ENCODE measurements around the gene DHRS3. TPM values are rescaled to one million over a fixed set of nuclear protein-coding genes. Genes with fewer than 3 reads are reported as not detected.

The DHRS3 gene
- total RNA-seq, 4 donors from 2014 or later = 115 to 211 (median 186) TPM

DNA sequence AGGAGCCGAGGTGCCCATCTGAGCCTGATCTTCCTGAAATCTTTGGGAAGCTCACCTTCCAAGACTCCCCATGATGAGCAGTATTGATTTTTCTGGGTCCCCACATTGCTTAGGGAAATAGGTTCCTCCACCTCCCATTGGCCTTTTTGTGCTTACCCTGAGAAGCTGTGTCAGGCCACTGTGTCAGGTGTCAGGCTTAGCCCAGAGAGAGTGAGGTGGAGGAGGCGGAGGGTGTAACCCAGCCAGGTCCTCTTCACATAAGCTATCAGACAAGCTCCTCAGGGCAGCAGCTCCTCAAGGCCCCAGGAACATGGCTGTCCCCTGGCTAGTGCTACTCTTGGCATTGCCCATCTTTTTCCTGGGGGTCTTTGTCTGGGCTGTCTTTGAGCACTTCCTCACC lies 26.2 kb upstream of the DHRS3 start:
- Histone ChIP-seq H3K4me1 (no peaks in the 10 kb centered on the region), H3K9me3 (peaks cover 0 to 21% (median 0%) of the 10 kb centered on the region in 3 donors), H3K4me3 (no peak overlapping the region), H3K27ac (no peak overlapping the region), H3K36me3 (no peaks in the 10 kb centered on the region), H3K27me3 (no peaks in the 10 kb centered on the region)
- 100% methylated on average over 1 of the region's 2 CpGs for WGBS, 2 donors (ENCODE audit: low coverage in 1 of 2)
- no peak for ATAC-seq
- TF ChIP-seq POLR2A (IDR thresholded peaks at IDR 0.05) = no peak
- no peak for TF ChIP-seq CTCF (IDR thresholded peaks at IDR 0.05)
- TF ChIP-seq EP300 (IDR thresholded peaks at IDR 0.05) = no peak
- TF ChIP-seq POLR2AphosphoS5 (IDR thresholded peaks at IDR 0.05) = no peak

DNA sequence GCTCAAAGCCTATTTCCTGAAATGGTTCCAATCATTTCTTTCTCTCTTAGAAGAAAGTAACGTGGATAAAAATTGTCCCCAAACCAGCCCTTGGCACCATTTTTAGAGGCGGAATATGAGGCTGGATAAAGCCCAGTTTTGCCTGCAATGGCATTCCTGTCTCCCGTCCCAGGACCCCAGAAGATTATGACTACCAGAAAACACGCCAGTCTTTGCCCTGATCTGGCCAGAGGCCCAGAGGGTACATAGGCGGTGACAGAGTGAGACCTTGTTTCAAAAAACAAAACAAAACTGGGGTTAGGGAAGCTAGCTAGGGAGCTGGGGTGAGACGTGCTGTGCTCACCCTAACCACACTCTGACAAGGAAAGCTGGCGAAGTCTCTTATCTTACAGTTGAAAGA lies 25.8 kb upstream of the DHRS3 start, which contains the start of gene AADACL4:
AADACL4 (plus strand) TSS at position 301 of the 400 bp plus-strand sequence. CDS start 462 bp downstream, outside the sequence.
- Histone ChIP-seq H3K9me3 (peaks cover 0 to 24% (median 0%) of the 10 kb centered on the region in 3 donors), H3K4me3 (no peak within 1 kb of the TSS), H3K36me3 (no peaks in the 10 kb centered on the region), H3K4me1 (no peaks in the 10 kb centered on the region), H3K27ac (no peak within 1 kb of the TSS), H3K27me3 (no peaks in the 10 kb centered on the region)
- TF ChIP-seq CTCF (IDR thresholded peaks at IDR 0.05) (no peak), POLR2AphosphoS5 (IDR thresholded peaks at IDR 0.05) (no peak)
- ATAC-seq = no peak
- 96 to 100% methylated on average over 4 to 5 of the region's 7 CpGs for WGBS, 2 donors (ENCODE audit: low coverage in 1 of 2)

DNA sequence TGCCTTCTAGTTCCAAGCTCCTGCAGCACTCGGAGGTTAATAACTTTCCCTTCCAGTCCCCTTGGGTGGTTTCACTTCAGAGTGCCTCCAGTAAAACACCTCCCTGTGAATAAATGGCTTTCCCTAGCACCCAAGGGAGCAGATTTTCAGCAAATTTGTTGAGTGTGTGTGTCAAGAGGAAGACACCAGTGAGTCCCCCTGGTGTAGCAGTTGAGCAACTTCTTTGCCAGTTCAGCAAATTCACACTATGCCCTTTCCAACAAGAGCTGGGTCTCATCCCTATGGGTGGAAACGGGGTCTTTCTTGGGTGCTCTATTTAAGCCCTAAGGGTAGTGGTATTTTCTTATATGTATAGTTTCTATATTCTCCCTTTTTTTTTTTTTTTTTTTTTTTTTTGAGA lies 25.1 kb upstream of the DHRS3 start:
- Histone ChIP-seq H3K4me1 (no peaks in the 10 kb centered on the region), H3K27me3 (no peaks in the 10 kb centered on the region), H3K9me3 (peaks cover 0 to 24% (median 0%) of the 10 kb centered on the region in 3 donors), H3K4me3 (no peak overlapping the region), H3K27ac (no peak overlapping the region), H3K36me3 (no peaks in the 10 kb centered on the region)
- no peak for ATAC-seq
- WGBS, 2 donors (ENCODE audit: low coverage in 1 of 2) = 100% methylated on average over 1 to 2 of the region's 2 CpGs
- TF ChIP-seq CTCF (IDR thresholded peaks at IDR 0.05) (no peak), POLR2A (IDR thresholded peaks at IDR 0.05) (no peak), EP300 (IDR thresholded peaks at IDR 0.05) (no peak), POLR2AphosphoS5 (IDR thresholded peaks at IDR 0.05) (no peak)

DNA sequence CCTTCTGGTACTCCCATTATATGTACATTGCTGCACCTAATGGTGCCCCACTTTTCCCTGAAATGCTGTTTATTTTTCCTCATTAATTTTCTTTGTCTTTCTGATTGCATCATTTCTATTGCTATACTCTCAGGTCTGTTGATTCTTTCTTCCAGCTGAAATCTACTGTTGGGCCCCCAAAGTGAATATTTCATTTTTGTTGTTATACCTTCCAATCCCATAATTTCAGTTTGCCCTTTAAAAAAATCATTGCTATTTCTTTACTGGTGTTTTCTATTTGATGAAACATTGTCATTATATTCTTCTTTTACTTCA lies 22.9 kb upstream of the DHRS3 start:
- Histone ChIP-seq H3K4me1 (peaks cover 0 to 6% (median 0%) of the 10 kb centered on the region in 3 donors), H3K27ac (no peak overlapping the region), H3K36me3 (no peaks in the 10 kb centered on the region), H3K27me3 (no peaks in the 10 kb centered on the region), H3K9me3 (peaks cover 0 to 24% (median 0%) of the 10 kb centered on the region in 3 donors), H3K4me3 (no peak overlapping the region)
- TF ChIP-seq POLR2A (IDR thresholded peaks at IDR 0.05) (no peak), POLR2AphosphoS5 (IDR thresholded peaks at IDR 0.05) (no peak), CTCF (IDR thresholded peaks at IDR 0.05) (no peak), EP300 (IDR thresholded peaks at IDR 0.05) (no peak)
- ATAC-seq = no peak

GRCh38 chr1:12640237-12640957 lies 22.4 kb upstream of the DHRS3 start:
- Histone ChIP-seq H3K27ac (no peak overlapping the region), H3K27me3 (no peaks in the 10 kb centered on the region), H3K4me1 (peaks cover 0 to 6% (median 0%) of the 10 kb centered on the region in 3 donors), H3K4me3 (no peak overlapping the region), H3K36me3 (no peaks in the 10 kb centered on the region), H3K9me3 (peaks cover 0 to 24% (median 0%) of the 10 kb centered on the region in 3 donors)
- 85 to 92% methylated on average over 7 of the region's 7 CpGs for WGBS, 2 donors (ENCODE audit: low coverage in 1 of 2)
- ATAC-seq = no peak
- TF ChIP-seq EP300 (IDR thresholded peaks at IDR 0.05) (no peak), POLR2A (IDR thresholded peaks at IDR 0.05) (no peak), POLR2AphosphoS5 (IDR thresholded peaks at IDR 0.05) (no peak), CTCF (IDR thresholded peaks at IDR 0.05) (no peak)

Data from gastroesophageal sphincter (tissue), 4 donors.